GM21390 (cell line): ENCODE measurements around the gene ELN.

Experiments
- ATAC-seq: cut with Tn5 transposase; IDR thresholded peaks from one replicate; pipeline ENCODE4 v1.9.1; 2021; ENCODE audit not compliant: unreplicated experiment

Gene ELN

GRCh38 chr7:74092321-74092963 lies 64.5 kb downstream of the ELN start:
- no peak for ATAC-seq

GRCh38 chr7:74092964-74093471 lies 65.0 kb downstream of the ELN start:
- ATAC-seq: peak; percentile 61

- peak; percentile 2 for ATAC-seq
Observed at GRCh38 chr7:74093671-74094223, 65.8 kb downstream of the ELN start.

GRCh38 chr7:74094224-74095101 lies 66.5 kb downstream of the ELN start:
- peak; percentile 42 for ATAC-seq

GRCh38 chr7:74095135-74095534 lies 67.2 kb downstream of the ELN start:
- ATAC-seq: no peak

- no peak for ATAC-seq
Observed at GRCh38 chr7:74097937-74098614, 70.1 kb downstream of the ELN start.

- ATAC-seq: no peak
Observed at GRCh38 chr7:74099031-74099430, 71.1 kb downstream of the ELN start.

- ATAC-seq: peak; percentile 78
Observed at GRCh38 chr7:74101061-74101681, 73.2 kb downstream of the ELN start.

- no peak for ATAC-seq
Observed at GRCh38 chr7:74103219-74103772, 75.3 kb downstream of the ELN start.

GRCh38 chr7:74104702-74105101 lies 76.7 kb downstream of the ELN start:
- ATAC-seq: no peak

- no peak for ATAC-seq
Observed at GRCh38 chr7:74105992-74106391, 78.0 kb downstream of the ELN start.

GRCh38 chr7:74106846-74107245 lies 78.9 kb downstream of the ELN start:
- no peak for ATAC-seq

- ATAC-seq: no peak
Observed at GRCh38 chr7:74115326-74115725, 87.4 kb downstream of the ELN start.

GRCh38 chr7:74116356-74116755 lies 88.4 kb downstream of the ELN start:
- ATAC-seq: no peak
